Progenitor cell of endocrine pancreas (in vitro differentiated cells): ENCODE data around the gene CTRB2. TPM values are rescaled to one million over a fixed set of nuclear protein-coding genes. Genes with fewer than 3 reads are reported as not detected.
A peak's percentile ranks its signal among the peaks of the same experiment; 100 is the strongest.

Experiments used
- DNase-seq: peaks from one replicate; pipeline ENCODE4 v3.0.0; 2021; ENCODE audit warnings: low spot score; ENCODE audit not compliant: unreplicated experiment
- H3K27ac Mint-ChIP-seq: 2 replicates; pipeline ENCODE4 v1.8.0; 2021; ENCODE audit warnings: mild to moderate bottlenecking, moderate library complexity, mixed read lengths
- H3K27me3 Mint-ChIP-seq: 2 replicates; pipeline ENCODE4 v1.8.0; 2021; ENCODE audit warnings: mixed read lengths
- H3K36me3 Mint-ChIP-seq: 2 replicates; pipeline ENCODE4 v1.8.0; 2022; ENCODE audit warnings: mixed read lengths; ENCODE audit not compliant: insufficient read depth
- H3K4me1 Mint-ChIP-seq: 2 replicates; pipeline ENCODE4 v1.8.0; 2021; ENCODE audit warnings: low read depth, mixed read lengths
- H3K4me3 Mint-ChIP-seq: 2 replicates; pipeline ENCODE4 v1.8.0; 2021; ENCODE audit warnings: low read depth, mild to moderate bottlenecking, moderate library complexity, mixed read lengths
- H3K9me3 Mint-ChIP-seq: 2 replicates; pipeline ENCODE4 v1.8.0; 2021; ENCODE audit warnings: low read depth, mixed read lengths
- total RNA-seq: library from RNA; stranded (reverse); gene quantifications from 2 replicates; pipeline ENCODE4 v1.2.1, GENCODE V29; 2021
- TF ChIP-seq, protein P1 (sequence below): fragments of 200-600 bp; sonication (generic); IDR thresholded peaks from one replicate; pipeline ENCODE4 v1.5.0; 2021; ENCODE audit warnings: antibody characterized with exemption, mild to moderate bottlenecking; ENCODE audit not compliant: unreplicated experiment

The CTRB2 gene
- total RNA-seq, 1 donor from 2014 or later = 1.1 TPM

DNA sequence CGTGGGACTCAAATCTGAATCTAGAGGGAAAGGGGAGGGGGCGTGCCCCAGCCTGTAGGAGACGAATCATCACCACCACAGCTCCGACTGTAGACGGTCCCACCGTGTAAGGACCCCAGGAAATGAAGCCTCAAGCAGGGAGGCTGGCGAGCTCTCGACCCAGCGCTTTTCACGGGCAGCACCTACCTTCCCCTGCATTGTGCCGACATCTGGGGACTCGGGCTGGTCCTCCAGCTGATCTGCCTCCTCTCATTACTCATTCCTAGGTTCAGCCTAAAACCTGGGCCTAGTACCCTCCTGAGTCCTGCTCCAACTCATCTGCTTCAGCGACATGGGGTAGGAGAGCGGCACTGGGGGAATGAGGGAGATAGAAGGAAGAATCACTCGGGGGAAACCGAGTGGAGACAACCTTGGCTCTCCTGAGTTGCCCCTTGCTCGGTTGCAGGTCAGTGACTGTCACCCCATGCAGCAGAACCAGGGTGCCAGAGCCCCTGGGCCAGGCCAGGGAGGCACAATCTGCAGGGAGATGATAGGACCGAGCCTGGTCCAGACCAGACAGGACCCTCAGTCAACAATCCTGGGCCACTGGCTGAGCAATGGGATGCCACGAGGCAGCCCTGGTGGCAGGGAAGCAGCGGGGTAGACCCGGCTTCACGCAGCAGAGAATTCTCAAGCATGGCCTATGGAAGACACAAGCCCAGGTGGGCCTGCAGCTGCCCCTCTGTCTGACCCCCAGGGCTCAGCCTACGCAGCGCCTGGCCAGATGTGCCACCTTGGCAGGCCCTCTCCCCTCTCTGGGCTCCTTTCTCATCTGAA lies 45.3 kb upstream of the CTRB2 start:
- Mint-ChIP-seq H3K27me3 (no peaks in the 10 kb centered on the region), H3K36me3 (no peaks in the 10 kb centered on the region), H3K4me1 (peaks cover 25% of the 10 kb centered on the region), H3K27ac (peak overlapping the region; percentile 92), H3K4me3 (peak overlapping the region; percentile 75), H3K9me3 (no peaks in the 10 kb centered on the region)
- TF ChIP-seq, protein P1, sequence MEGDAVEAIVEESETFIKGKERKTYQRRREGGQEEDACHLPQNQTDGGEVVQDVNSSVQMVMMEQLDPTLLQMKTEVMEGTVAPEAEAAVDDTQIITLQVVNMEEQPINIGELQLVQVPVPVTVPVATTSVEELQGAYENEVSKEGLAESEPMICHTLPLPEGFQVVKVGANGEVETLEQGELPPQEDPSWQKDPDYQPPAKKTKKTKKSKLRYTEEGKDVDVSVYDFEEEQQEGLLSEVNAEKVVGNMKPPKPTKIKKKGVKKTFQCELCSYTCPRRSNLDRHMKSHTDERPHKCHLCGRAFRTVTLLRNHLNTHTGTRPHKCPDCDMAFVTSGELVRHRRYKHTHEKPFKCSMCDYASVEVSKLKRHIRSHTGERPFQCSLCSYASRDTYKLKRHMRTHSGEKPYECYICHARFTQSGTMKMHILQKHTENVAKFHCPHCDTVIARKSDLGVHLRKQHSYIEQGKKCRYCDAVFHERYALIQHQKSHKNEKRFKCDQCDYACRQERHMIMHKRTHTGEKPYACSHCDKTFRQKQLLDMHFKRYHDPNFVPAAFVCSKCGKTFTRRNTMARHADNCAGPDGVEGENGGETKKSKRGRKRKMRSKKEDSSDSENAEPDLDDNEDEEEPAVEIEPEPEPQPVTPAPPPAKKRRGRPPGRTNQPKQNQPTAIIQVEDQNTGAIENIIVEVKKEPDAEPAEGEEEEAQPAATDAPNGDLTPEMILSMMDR = no peak
- no peak for DNase-seq

DNA sequence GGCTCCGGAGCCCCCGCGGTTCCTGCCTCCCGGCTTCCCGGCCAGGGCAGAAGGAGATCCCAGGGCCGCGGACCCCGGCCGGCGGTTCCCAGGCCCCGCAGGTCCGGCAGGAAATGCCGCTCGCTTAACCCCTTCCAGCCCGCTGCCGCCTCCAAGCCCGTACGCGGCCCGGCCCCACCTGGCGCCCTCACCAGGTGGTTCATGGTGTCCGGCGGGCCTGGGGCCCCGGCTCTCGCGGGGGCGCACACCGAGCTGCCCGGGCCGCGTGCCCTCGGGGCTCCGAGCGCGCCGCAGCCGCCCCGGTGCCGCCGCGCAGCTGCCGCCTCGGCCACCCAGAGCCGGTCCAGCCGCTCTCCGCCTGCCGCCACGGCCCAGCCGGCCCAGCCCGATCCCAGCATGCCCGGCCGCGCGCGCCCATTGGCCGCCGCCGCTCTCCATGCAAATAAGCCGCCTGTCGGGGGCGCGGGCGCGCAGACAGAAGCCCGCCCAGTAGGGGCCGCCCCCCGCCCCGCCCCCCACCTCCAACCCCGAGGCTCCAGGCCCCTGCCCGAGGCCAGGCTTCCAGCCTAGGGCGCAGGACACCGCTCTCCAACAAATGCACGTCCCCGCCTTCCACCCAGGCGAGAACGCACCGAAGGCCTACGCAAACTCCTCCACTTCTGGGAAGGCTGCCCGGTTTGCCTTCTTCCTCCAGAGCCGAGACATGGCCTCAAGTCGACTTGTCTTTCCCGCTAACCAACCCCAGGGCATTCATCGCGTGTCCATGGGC lies 44.5 kb upstream of the CTRB2 start, which contains the start of gene BCAR1:
Gene BCAR1, minus strand, starts transcription at position 345 of the 769 bp plus-strand sequence. Its CDS starts 142 bp downstream, at position 203.
- TF ChIP-seq, protein P1 = no peak
- Mint-ChIP-seq H3K36me3 (no peaks in the 10 kb centered on the region), H3K9me3 (no peaks in the 10 kb centered on the region), H3K27me3 (no peaks in the 10 kb centered on the region), H3K4me3 (peak within 1 kb of the TSS; percentile 82), H3K27ac (peak within 1 kb of the TSS; percentile 92), H3K4me1 (peaks cover 26% of the 10 kb centered on the region)
- DNase-seq = peak; percentile 86

DNA sequence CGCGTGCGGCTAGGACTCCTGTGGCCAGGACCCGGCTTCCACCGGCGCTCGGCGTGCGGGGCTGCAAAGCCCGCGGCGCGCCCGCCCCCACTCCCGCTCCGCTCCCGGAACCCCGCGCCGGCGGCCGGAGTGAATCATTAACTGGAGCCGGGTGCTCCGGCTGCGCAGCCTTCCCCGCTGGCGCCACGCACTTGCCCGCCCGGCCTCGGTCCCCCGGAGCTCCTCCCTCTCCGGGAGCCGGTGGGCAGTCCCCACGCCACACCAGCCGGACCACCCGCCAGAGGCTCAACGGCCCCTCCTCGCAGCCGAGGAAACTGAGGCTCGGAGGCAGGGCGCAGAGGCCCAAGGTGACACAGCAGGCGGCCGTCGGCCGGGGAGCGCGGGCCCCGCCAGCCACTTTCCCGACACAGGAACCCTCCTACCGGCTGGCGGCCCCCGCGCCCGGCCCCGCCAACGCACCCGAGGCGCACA lies 43.9 kb upstream of the CTRB2 start:
- peak; percentile 64 for DNase-seq
- no peaks in the 10 kb centered on the region for H3K36me3 Mint-ChIP-seq
- TF ChIP-seq, protein P1 = no peak
- peak overlapping the region; percentile 83 for H3K27ac Mint-ChIP-seq
- peak overlapping the region; percentile 82 for H3K4me3 Mint-ChIP-seq
- no peaks in the 10 kb centered on the region for H3K9me3 Mint-ChIP-seq
- H3K27me3 Mint-ChIP-seq = no peaks in the 10 kb centered on the region
- peaks cover 30% of the 10 kb centered on the region for H3K4me1 Mint-ChIP-seq

- no peaks in the 10 kb centered on the region for H3K27me3 Mint-ChIP-seq
- peaks cover 32% of the 10 kb centered on the region for H3K4me1 Mint-ChIP-seq
- no peak for DNase-seq
- peak overlapping the region; percentile 82 for H3K4me3 Mint-ChIP-seq
- peak overlapping the region; percentile 83 for H3K27ac Mint-ChIP-seq
- H3K36me3 Mint-ChIP-seq = no peaks in the 10 kb centered on the region
- TF ChIP-seq, protein P1 = no peak
- no peaks in the 10 kb centered on the region for H3K9me3 Mint-ChIP-seq
Measured at GRCh38 chr16:75250089-75250808, 43.3 kb upstream of the CTRB2 start.

DNA sequence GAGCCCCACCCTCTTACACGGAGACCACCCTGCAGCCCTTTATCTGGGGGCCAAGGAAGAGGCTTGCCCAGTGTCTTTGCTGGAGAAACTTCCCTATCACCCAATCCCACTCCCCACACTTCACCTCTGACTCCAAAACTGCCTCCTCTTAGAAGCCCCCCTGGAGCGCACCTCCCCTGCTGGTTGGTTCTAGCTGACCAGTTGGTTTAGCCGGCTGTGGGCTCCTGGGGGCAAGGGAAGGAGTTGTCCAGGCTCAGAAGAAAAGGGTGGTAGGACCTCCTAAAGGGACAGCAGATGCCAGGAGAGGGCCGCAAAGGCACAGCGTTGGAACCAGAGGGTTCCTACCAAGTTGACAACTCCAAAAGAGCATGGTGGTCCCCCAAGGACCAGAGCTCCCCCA lies 42.5 kb upstream of the CTRB2 start:
- Mint-ChIP-seq H3K4me3 (peak overlapping the region; percentile 19), H3K27me3 (no peaks in the 10 kb centered on the region), H3K4me1 (peaks cover 34% of the 10 kb centered on the region), H3K27ac (no peak overlapping the region), H3K9me3 (no peaks in the 10 kb centered on the region), H3K36me3 (no peaks in the 10 kb centered on the region)
- TF ChIP-seq, protein P1 = no peak
- DNase-seq = no peak
